Left renal pelvis (tissue), 4 donors: Measurements from ENCODE around the gene FAM76A. TPM values are rescaled to one million over a fixed set of nuclear protein-coding genes. Genes with fewer than 3 reads are reported as not detected.

Experiments
- polyA plus RNA-seq, 4 donors: library from polyadenylated mRNA; unstranded; fragments of 120-200 nt; gene quantifications; one replicate each; pipeline ENCODE4 v1.2.1, GENCODE V29; 2013; ENCODE audit not compliant: insufficient read length in 4 of 4

FAM76A gene
- polyA plus RNA-seq, 4 donors, result 11.9 to 16.7 (median 14.5) TPM

Other genes with a start within 250 kb of the FAM76A start
- 100 to 1,000 TPM; 106 to 159 (median 139) TPM for gene WASF2, start 235.8 kb upstream of the FAM76A start, polyA plus RNA-seq
- 10 to 100 TPM; 35.9 to 63.8 (median 52.3) TPM for gene AHDC1, start 121.8 kb upstream of the FAM76A start, polyA plus RNA-seq
- 1 to 10 TPM; 1.2 to 2.8 (median 1.8) TPM for gene FGR, start 90.8 kb upstream of the FAM76A start, polyA plus RNA-seq
- 10 to 100 TPM; 21.6 to 53.3 (median 25.5) TPM for gene IFI6, start 53.8 kb upstream of the FAM76A start, polyA plus RNA-seq
- 10 to 100 TPM; 45.7 to 53.0 (median 50.4) TPM for gene STX12, start 47.3 kb downstream of the FAM76A start, polyA plus RNA-seq
- 10 to 100 TPM; 51.3 to 63.3 (median 55.7) TPM for gene PPP1R8, start 104.8 kb downstream of the FAM76A start, polyA plus RNA-seq
- gene THEMIS2, start 146.6 kb downstream of the FAM76A start, polyA plus RNA-seq, result 1 to 10 TPM; 3.4 to 4.2 (median 3.5) TPM
- gene RPA2, start 188.6 kb downstream of the FAM76A start, polyA plus RNA-seq, result 10 to 100 TPM; 57.8 to 68.0 (median 62.8) TPM
- gene SMPDL3B, start 209.0 kb downstream of the FAM76A start, polyA plus RNA-seq, result 10 to 100 TPM in 2 of 4 donors, 1 to 10 TPM in 1, under 1 TPM in 1; 0.93 to 13.3 (median 11.0) TPM
- 1 to 10 TPM; 7.9 to 9.7 (median 8.3) TPM for gene XKR8, start 234.0 kb downstream of the FAM76A start, polyA plus RNA-seq